GM19035 (cell line): ENCODE measurements around the gene ZNF302.
"Not testable (repeated sequence)": the region's sequence is repeated elsewhere in the genome, so short reads cannot be mapped to it uniquely, and the experiment has no call there.

Experiments used
- ATAC-seq: cut with Tn5 transposase; IDR thresholded peaks from one replicate; pipeline ENCODE4 v1.9.1; 2021; ENCODE audit not compliant: unreplicated experiment

Gene ZNF302

GRCh38 chr19:34677386-34678084, at the start of gene ZNF302:
TSS of gene ZNF302 (plus strand) at chr19:34677678. CDS start at chr19:34678805, 1,127 bp downstream.
- peak; percentile 89 for ATAC-seq

- ATAC-seq = no peak
These were observed 43.7 kb upstream of the ZNF302 start for GRCh38 chr19:34633802-34634201.

GRCh38 chr19:34639491-34640085, 37.9 kb upstream of the ZNF302 start:
- ATAC-seq = no peak

GRCh38 chr19:34642241-34642640, 35.2 kb upstream of the ZNF302 start:
- ATAC-seq = no peak

GRCh38 chr19:34644991-34645461, 32.5 kb upstream of the ZNF302 start:
- no peak for ATAC-seq

- ATAC-seq = no peak
These were observed 31.9 kb upstream of the ZNF302 start for GRCh38 chr19:34645551-34645950.

- no peak for ATAC-seq
These were observed 27.5 kb upstream of the ZNF302 start for GRCh38 chr19:34649886-34650543.

GRCh38 chr19:34651747-34652146, 25.7 kb upstream of the ZNF302 start:
- no peak for ATAC-seq

GRCh38 chr19:34654796-34655195, 22.7 kb upstream of the ZNF302 start:
- no peak for ATAC-seq

- ATAC-seq = no peak
These were observed 21.8 kb upstream of the ZNF302 start for GRCh38 chr19:34655651-34656050.

- no peak for ATAC-seq
These were observed 16.1 kb upstream of the ZNF302 start for GRCh38 chr19:34661357-34661756.

GRCh38 chr19:34662919-34663318, 14.6 kb upstream of the ZNF302 start:
- ATAC-seq = no peak

- ATAC-seq = no peak
These were observed 13.3 kb upstream of the ZNF302 start for GRCh38 chr19:34664168-34664567.

GRCh38 chr19:34664870-34665269, 12.6 kb upstream of the ZNF302 start:
- no peak for ATAC-seq

- ATAC-seq = not testable (repeated sequence)
These were observed 12.2 kb upstream of the ZNF302 start for GRCh38 chr19:34665275-34665674.

GRCh38 chr19:34666200-34666957, 11.1 kb upstream of the ZNF302 start:
- ATAC-seq = no peak

GRCh38 chr19:34666958-34667265, 10.6 kb upstream of the ZNF302 start:
- no peak for ATAC-seq

- ATAC-seq = no peak
These were observed 10.0 kb upstream of the ZNF302 start for GRCh38 chr19:34667349-34668076.

- ATAC-seq = not testable (repeated sequence)
These were observed 9.3 kb upstream of the ZNF302 start for GRCh38 chr19:34668077-34668689.

GRCh38 chr19:34668690-34669089, 8.8 kb upstream of the ZNF302 start:
- ATAC-seq = not testable (repeated sequence)
